H1 (cell line): ENCODE measurements around the gene TRIM67.

ENCODE experiments used
- CTCF ChIP-seq, 3 experiments: IDR thresholded peaks; 1 replicate in 2 of 3; 2 replicates in 1 of 3; pipeline versions ENCODE4 v1.5.1 to v1.6.1; 2011; ENCODE audit warnings: low read length in 3 of 3, mild to moderate bottlenecking in 3 of 3, inconsistent platforms in 2 of 3, low read depth in 1 of 3, moderate library complexity in 1 of 3; ENCODE audit not compliant: insufficient read depth in 1 of 3; ENCODE audit errors: control extremely low read depth in 1 of 3
- EGR1 ChIP-seq: IDR thresholded peaks from 2 replicates; pipeline ENCODE4 v1.6.1; 2011; ENCODE audit warnings: low read depth, low read length, borderline replicate concordance
- POLR2A ChIP-seq, 2 experiments: IDR thresholded peaks; 1 replicate in 1 of 2; 2 replicates in 1 of 2; pipeline ENCODE4 v1.6.1; 2011; ENCODE audit warnings: low read depth in 2 of 2, low read length in 2 of 2, mild to moderate bottlenecking in 2 of 2; ENCODE audit errors: control extremely low read depth in 1 of 2
- POLR2AphosphoS5 ChIP-seq: IDR thresholded peaks from 2 replicates; pipeline ENCODE4 v1.6.1; 2011; ENCODE audit warnings: low read depth, low read length
- SRF ChIP-seq: IDR thresholded peaks from 2 replicates; pipeline ENCODE4 v1.6.1; 2011; ENCODE audit warnings: mild to moderate bottlenecking, low read depth, low read length, moderate library complexity
- TEAD4 ChIP-seq: IDR thresholded peaks from 2 replicates; pipeline ENCODE4 v1.6.1; 2012; ENCODE audit warnings: low read depth, low read length, inconsistent platforms, mixed read lengths

- TF ChIP-seq CTCF (IDR thresholded peaks at IDR 0.05; ENCODE audit: control extremely low read depth in 1 of 3, insufficient read depth in 1 of 3, low read depth in 1 of 3, low read length in 3 of 3) = no peak
- TF ChIP-seq TEAD4 = no peak
- no peak for TF ChIP-seq SRF
- TF ChIP-seq POLR2A (IDR thresholded peaks at IDR 0.05; ENCODE audit: control extremely low read depth in 1 of 2, low read depth in 2 of 2, low read length in 2 of 2) = no peak
- TF ChIP-seq EGR1 = no peak
- TF ChIP-seq POLR2AphosphoS5 = no peak
Observed at GRCh38 chr1:231209531-231209930, 47.7 kb downstream of the TRIM67 start.
